COLO668 (cell line): ENCODE data around the gene TRUB2.

ENCODE experiments used
- DNase-seq: peaks from one replicate; lab custom pipeline; 2025; ENCODE audit not compliant: unreplicated experiment; lab: John Stamatoyannopoulos, UW

Gene TRUB2

DNA sequence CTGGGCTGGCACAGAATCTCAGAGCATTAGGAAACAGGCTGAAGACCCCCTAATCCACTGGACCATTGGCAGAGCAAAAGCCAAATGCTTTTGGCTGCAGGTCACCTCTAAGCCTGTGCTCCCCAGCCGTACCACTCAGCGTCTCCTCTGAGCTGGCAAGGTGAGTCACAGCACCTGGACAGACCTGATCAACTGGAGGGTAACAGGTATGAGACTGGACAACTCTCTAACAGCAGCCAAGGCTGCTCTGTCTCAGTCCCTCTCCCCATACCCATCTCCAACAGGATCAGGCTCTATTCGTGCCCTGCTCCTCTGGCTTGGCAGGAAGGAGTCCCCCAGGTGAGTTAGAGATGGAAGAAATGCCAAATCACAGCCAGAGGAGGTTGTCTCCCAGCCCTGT, 51.1 kb downstream of the TRUB2 start:
- DNase-seq: no peak

DNA sequence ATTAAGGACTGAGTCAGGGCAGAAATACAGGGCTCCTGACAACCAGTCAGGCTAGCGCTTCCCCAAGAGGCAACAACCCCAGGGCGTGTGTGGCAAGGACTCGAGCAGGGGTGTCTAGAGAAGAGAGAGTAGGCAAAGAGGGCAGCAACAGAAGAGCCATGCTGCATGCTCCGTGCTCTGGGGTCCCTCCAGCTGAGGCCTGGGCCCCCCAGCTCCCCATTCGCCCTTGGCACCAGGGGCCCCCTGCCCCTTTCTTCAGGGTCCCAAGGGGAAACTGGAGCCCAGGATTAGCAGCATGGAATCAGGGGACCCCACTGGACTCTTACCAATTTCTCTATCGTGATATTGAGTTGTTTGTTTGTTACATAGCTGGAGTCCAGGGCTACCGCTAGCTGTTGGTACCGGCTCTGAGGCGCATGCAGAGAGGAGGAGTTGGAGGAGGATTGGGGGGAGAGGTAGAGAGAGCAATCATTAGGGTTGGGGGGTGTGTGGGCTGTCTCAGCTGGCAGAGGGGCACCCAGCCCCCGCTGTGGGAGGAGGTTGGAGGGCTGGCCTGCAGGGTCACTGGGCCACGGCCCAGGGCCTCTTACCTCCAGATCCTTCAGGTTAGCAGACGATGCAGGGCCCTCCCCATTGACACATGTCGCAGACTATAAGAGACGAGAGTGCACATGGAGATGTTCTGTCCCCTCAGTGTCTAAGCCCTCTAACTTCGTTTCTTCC, 55.2 kb downstream of the TRUB2 start:
- DNase-seq: no peak

DNA sequence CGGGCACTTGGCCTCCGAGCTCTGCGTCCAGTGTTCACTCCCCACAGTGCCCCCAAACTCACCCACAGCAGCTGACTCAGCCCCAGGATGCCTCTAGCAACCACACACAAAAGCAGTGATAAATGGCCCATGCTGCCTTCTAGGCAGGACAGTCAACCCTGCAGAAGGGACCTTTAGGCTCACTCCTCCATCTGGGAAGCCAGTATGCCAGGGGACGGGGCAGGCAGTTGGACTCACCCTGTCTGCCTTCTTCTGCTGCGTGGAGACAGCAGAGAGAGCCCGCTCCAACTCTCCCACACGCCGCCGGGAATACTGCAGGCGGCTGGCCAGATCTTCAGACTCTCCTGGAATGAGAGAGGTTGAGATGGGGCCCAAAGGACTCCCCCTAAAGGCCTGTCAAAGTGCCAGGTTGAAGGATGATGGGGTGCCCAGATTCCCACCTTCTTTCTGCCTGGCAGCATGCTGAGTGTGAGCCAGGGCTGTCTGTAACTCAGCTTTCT, 56.8 kb downstream of the TRUB2 start:
- no peak for DNase-seq

DNA sequence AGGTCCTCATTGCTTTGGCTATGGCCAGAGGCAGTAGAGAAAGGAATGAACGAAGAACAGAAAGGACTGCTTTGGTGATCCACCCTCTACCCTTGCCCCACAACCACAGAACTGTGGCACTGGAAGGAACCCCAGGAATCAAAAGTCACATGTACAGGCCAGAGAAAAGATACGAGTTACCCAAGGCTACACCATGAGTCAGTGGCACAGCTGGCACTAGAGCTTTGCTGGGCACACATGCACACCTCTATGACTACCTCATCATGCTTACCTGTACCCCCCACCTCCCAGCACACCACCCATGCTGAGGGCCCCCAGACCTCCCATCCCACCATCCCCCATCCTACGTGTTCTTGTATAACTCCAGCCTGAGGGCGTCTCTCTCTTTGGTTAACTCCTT, 59.6 kb downstream of the TRUB2 start:
- no peak for DNase-seq

DNA sequence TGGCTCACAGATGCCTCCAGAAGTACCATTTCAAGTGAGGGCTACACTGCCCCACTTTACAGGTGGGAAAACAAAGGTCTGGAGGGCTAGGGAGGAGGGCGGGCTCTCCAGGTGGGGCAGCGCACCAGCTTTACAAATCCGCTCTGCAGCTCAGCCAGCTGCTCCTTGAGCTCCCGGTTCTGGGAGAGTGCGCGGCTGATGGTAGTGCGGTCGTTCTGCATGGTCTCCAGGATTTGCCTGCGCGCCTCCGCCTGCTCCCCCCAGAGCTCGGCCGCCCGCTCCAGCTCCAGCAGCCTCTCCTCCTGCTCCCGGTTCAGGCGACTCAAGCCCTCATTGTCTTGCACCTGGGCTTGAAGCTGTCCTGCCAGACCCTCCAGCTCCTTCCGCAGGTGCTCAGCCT, 61.9 kb downstream of the TRUB2 start:
- no peak for DNase-seq

DNA sequence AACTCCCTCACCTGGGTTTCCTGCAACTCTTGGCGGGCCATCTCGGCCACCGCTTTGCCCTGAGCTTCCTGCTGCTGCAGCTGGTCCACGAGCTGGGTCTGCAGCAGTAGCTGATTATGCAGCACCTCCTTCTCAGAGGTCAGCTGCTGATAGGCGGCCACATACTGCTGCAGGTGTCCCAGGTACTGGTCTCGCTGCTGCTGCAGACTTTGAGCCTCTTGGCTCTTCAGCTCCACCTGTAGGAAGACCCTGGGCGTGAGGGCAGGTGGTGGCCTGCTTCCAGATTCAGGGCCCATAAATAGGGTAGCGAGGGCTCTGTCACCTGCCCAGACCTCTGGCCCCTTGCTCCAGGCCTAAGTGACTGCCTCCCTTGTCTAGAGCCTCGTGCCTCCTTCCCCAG, 63.1 kb downstream of the TRUB2 start:
- no peak for DNase-seq

DNA sequence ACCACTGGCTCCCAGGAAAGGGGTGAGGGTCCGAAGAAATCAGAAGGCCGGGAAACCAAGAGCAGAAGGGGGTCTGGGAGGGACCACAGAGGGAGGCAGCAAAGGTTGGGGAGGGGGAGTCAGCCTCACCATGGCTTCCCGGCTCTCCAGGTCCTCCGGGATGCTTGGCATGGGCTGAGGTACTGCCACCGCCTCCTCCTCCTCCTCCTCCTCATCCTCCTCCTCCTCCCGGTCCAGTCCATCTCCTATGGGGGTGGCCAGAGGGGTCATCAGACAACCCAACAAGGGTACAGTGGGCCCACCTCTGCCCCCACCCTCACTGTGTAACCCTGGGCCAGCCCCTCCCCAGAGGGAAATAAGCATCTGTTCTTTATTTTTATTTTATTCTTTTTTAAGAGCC, 63.9 kb downstream of the TRUB2 start:
- DNase-seq: no peak

DNA sequence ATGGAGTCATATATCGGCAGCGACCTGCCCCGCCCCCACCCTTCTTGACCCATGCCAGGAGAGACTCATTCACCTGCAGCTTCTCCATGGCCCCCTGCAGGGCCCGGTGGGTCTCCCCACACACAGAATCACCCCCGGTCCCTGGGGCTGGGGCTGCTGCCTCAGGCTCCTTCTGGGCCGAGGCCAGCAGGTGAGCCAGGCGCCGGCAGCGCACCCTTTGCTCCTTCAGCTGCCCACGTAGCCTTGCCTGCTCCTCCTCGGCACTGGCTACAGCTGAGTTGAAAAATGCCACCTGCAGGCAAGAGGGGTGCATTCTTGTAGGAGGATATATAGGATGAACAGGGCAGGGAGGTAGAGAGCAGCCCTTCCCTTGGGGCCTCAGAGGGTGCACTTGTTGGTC, 64.3 kb downstream of the TRUB2 start:
- DNase-seq: no peak

DNA sequence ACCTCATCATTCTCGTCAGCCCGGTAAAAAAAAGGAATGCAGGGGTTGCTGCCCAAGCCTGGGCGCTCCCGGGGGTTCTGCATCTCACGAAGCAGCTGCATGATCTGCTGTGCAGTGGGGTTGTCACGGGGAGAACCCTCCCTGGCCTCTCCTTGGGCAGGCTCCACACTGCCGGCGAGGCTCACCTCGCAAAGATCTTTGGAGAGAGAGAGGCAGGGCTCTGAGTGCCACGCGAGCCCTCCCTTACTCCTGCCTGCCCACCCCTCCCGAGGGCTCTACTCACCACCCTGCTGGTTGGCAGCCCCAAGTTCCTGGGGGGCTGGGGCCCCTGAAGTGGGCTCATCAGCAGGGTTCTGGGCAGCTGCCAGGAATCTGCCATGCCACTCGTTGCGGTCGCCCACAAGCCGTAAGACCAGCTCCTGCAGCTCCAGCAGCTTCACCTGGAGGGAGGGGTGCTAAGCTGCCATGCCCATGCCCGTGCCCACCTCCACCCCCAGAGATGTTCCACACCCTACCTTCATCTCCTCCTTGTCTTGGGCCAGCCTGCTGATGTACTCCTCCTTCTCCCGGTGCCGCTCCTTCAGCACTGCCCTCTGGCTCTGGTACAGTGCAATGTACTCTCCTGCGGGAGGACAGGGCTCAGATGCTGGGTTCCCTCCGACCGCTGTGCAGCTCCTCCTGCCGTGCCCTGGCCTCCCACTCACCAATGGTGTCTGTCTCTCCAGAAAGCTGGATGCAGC, 65.0 kb downstream of the TRUB2 start:
- DNase-seq: no peak
